IPS DF 6.9 (cell line): ENCODE data around the gene COX4I2.
"Not testable (repeated sequence)": the region's sequence is repeated elsewhere in the genome, so short reads cannot be mapped to it uniquely, and the experiment has no call there.

ENCODE experiments used
- DNase-seq: peaks from one replicate; pipeline ENCODE4 v3.0.0-alpha.2; 2013; ENCODE audit warnings: low read depth, low spot score
- H3K27ac ChIP-seq: one replicate; pipeline ENCODE4 v1.5.1; 2013; ENCODE audit warnings: low read length, control low read depth
- H3K27me3 ChIP-seq: 2 replicates; pipeline ENCODE4 v1.6.1; 2013; ENCODE audit warnings: mild to moderate bottlenecking, low read length; ENCODE audit not compliant: control insufficient read depth, insufficient read depth
- H3K36me3 ChIP-seq: 2 replicates; pipeline ENCODE4 v1.6.1; 2013; ENCODE audit warnings: low read length; ENCODE audit not compliant: control insufficient read depth, insufficient read depth
- H3K4me1 ChIP-seq: 2 replicates; pipeline ENCODE4 v1.6.1; 2013; ENCODE audit warnings: low read length; ENCODE audit not compliant: control insufficient read depth, insufficient read depth
- H3K4me3 ChIP-seq: 2 replicates; pipeline ENCODE4 v1.5.1; 2013; ENCODE audit warnings: mild to moderate bottlenecking, low read length
- H3K9me3 ChIP-seq: 2 replicates; pipeline ENCODE4 v1.6.1; 2013; ENCODE audit warnings: low read length, inconsistent platforms; ENCODE audit not compliant: control insufficient read depth, insufficient read depth
- WGBS: extraction: QIAGEN DNeasy Blood & Tissue Kit; methylation state at CpG from one replicate; pipeline ENCODE4 v1.1.7; 2013; ENCODE audit warnings: mixed read lengths, missing lambda C conversion rate; ENCODE audit not compliant: insufficient read length, insufficient coverage; 5-methylcytosine and 5-hydroxymethylcytosine counted together

COX4I2 gene

GRCh38 chr20:31633339-31633914 is 4.3 kb upstream of the COX4I2 start:
- no peak overlapping the region for H3K27ac ChIP-seq
- WGBS: no CpG with 5 or more reads among the region's 14 CpGs
- no peak overlapping the region for H3K4me3 ChIP-seq
- no peaks in the 10 kb centered on the region for H3K9me3 ChIP-seq
- H3K36me3 ChIP-seq: peaks cover 2% of the 10 kb centered on the region; the same call in 1 of the 2 replicates
- peaks cover 3% of the 10 kb centered on the region; the same call in 1 of the 2 replicates for H3K4me1 ChIP-seq
- H3K27me3 ChIP-seq: no peaks in the 10 kb centered on the region
- no peak for DNase-seq

GRCh38 chr20:31638317-31638716 is 605 bp downstream of the COX4I2 start:
- H3K27ac ChIP-seq: no peak overlapping the region
- WGBS: no CpG with 5 or more reads among the region's 4 CpGs
- no peaks in the 10 kb centered on the region for H3K9me3 ChIP-seq
- H3K27me3 ChIP-seq: no peaks in the 10 kb centered on the region
- no peak for DNase-seq
- H3K36me3 ChIP-seq: peaks cover 2% of the 10 kb centered on the region; the same call in 1 of the 2 replicates
- H3K4me3 ChIP-seq: no peak overlapping the region
- H3K4me1 ChIP-seq: peaks cover 3% of the 10 kb centered on the region; the same call in 1 of the 2 replicates

GRCh38 chr20:31638816-31639215 is 1.1 kb downstream of the COX4I2 start:
- H3K4me1 ChIP-seq: peaks cover 3% of the 10 kb centered on the region; the same call in 1 of the 2 replicates
- no peak overlapping the region for H3K4me3 ChIP-seq
- no CpG with 5 or more reads among the region's 4 CpGs for WGBS

GRCh38 chr20:31640259-31640658 is 2.5 kb downstream of the COX4I2 start:
- no peak overlapping the region for H3K27ac ChIP-seq
- WGBS: no CpG with 5 or more reads among the region's 3 CpGs
- H3K4me1 ChIP-seq: peaks cover 3% of the 10 kb centered on the region; the same call in 1 of the 2 replicates
- H3K36me3 ChIP-seq: peaks cover 2% of the 10 kb centered on the region; the same call in 1 of the 2 replicates
- H3K27me3 ChIP-seq: no peaks in the 10 kb centered on the region
- H3K9me3 ChIP-seq: no peaks in the 10 kb centered on the region
- DNase-seq: no peak
- H3K4me3 ChIP-seq: no peak overlapping the region

More at GRCh38 chr20:31638816-31639215, 1.1 kb downstream of the COX4I2 start:
- no peak for DNase-seq
- H3K9me3 ChIP-seq: no peaks in the 10 kb centered on the region
- no peak overlapping the region for H3K27ac ChIP-seq
- H3K36me3 ChIP-seq: peaks cover 2% of the 10 kb centered on the region; the same call in 1 of the 2 replicates
- H3K27me3 ChIP-seq: no peaks in the 10 kb centered on the region

- Histone ChIP-seq H3K36me3 (peaks cover 2% of the 10 kb centered on the region; the same call in 1 of the 2 replicates), H3K27me3 (no peaks in the 10 kb centered on the region), H3K4me1 (peaks cover 3% of the 10 kb centered on the region; the same call in 1 of the 2 replicates), H3K4me3 (no peak overlapping the region), H3K9me3 (no peaks in the 10 kb centered on the region), H3K27ac (no peak overlapping the region)
- DNase-seq: no peak
- no CpG with 5 or more reads among the region's 6 CpGs for WGBS
Observed at GRCh38 chr20:31641391-31641790, 3.7 kb downstream of the COX4I2 start.

- no peaks in the 10 kb centered on the region for H3K9me3 ChIP-seq
- H3K27me3 ChIP-seq: no peaks in the 10 kb centered on the region
- no peak overlapping the region for H3K4me3 ChIP-seq
- H3K27ac ChIP-seq: no peak overlapping the region
- H3K4me1 ChIP-seq: no peaks in the 10 kb centered on the region; the same call in 1 of the 2 replicates
- WGBS: no CpG with 5 or more reads among the region's 1 CpG
- no peaks in the 10 kb centered on the region for H3K36me3 ChIP-seq
- DNase-seq: no peak
Observed at GRCh38 chr20:31642837-31643236, 5.1 kb downstream of the COX4I2 start.

GRCh38 chr20:31643522-31643921 is 5.8 kb downstream of the COX4I2 start:
- no peaks in the 10 kb centered on the region for H3K27me3 ChIP-seq
- H3K36me3 ChIP-seq: no peaks in the 10 kb centered on the region
- no peak overlapping the region for H3K27ac ChIP-seq
- no peak overlapping the region for H3K4me3 ChIP-seq
- no peaks in the 10 kb centered on the region; the same call in 1 of the 2 replicates for H3K4me1 ChIP-seq
- H3K9me3 ChIP-seq: no peaks in the 10 kb centered on the region
- DNase-seq: no peak
- no CpG with 5 or more reads among the region's 4 CpGs for WGBS

GRCh38 chr20:31644701-31645100 is 7.0 kb downstream of the COX4I2 start:
- no CpG with 5 or more reads among the region's 8 CpGs for WGBS
- no peaks in the 10 kb centered on the region; the same call in 1 of the 2 replicates for H3K4me1 ChIP-seq
- no peak overlapping the region for H3K27ac ChIP-seq
- H3K36me3 ChIP-seq: no peaks in the 10 kb centered on the region
- no peak for DNase-seq
- no peaks in the 10 kb centered on the region for H3K27me3 ChIP-seq
- H3K4me3 ChIP-seq: no peak overlapping the region
- H3K9me3 ChIP-seq: no peaks in the 10 kb centered on the region

GRCh38 chr20:31648104-31648503 is 10.4 kb downstream of the COX4I2 start:
- H3K27me3 ChIP-seq, H3K27ac ChIP-seq, H3K4me3 ChIP-seq, DNase-seq, H3K4me1 ChIP-seq, H3K9me3 ChIP-seq, H3K36me3 ChIP-seq: not testable (repeated sequence)
- no CpG with 5 or more reads among the region's 3 CpGs for WGBS

- Histone ChIP-seq H3K4me3 (no peak overlapping the region), H3K4me1 (no peaks in the 10 kb centered on the region), H3K27ac (no peak overlapping the region), H3K27me3 (no peaks in the 10 kb centered on the region), H3K36me3 (no peaks in the 10 kb centered on the region), H3K9me3 (no peaks in the 10 kb centered on the region)
- WGBS: no CpG with 5 or more reads among the region's 5 CpGs
- no peak for DNase-seq
Observed at GRCh38 chr20:31652917-31653396, 15.2 kb downstream of the COX4I2 start.

- no peak overlapping the region for H3K4me3 ChIP-seq
- no peaks in the 10 kb centered on the region for H3K36me3 ChIP-seq
- no peak overlapping the region for H3K27ac ChIP-seq
- DNase-seq: no peak
- no peaks in the 10 kb centered on the region for H3K4me1 ChIP-seq
- no peaks in the 10 kb centered on the region for H3K27me3 ChIP-seq
- WGBS: no CpG with 5 or more reads among the region's 5 CpGs
- H3K9me3 ChIP-seq: no peaks in the 10 kb centered on the region
Observed at GRCh38 chr20:31653561-31653960, 15.8 kb downstream of the COX4I2 start.
